GM15510 (cell line): ENCODE data around the gene HDLBP.

Source experiments
- POLR2A ChIP-seq: IDR thresholded peaks from 3 replicates; pipeline ENCODE4 v1.6.1; 2011; ENCODE audit warnings: borderline replicate concordance; ENCODE audit not compliant: insufficient read length; ENCODE audit errors: extremely low read depth

The HDLBP gene

DNA sequence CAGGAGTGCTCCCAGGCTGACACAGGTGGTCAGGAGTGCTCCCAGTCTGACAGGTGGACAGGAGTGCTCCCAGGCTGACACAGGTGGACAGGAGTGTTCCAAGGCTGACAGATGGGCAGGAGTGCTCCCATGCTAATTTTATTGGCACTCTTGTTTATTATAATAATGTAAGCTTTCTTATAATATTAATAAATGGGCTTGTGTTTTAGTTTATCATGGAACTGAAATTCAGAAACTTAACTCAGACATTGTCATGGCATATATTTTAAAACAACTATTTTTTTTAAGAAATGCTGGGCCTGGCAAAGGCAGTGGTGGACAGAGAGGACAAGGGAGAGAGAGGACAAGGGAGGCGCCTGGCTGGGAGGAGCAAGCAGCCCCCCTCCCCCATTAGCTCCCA is 108.3 kb downstream of the HDLBP start:
- no peak for TF ChIP-seq POLR2A

GRCh38 chr2:241205086-241205485 is 110.4 kb downstream of the HDLBP start:
- TF ChIP-seq POLR2A: no peak

DNA sequence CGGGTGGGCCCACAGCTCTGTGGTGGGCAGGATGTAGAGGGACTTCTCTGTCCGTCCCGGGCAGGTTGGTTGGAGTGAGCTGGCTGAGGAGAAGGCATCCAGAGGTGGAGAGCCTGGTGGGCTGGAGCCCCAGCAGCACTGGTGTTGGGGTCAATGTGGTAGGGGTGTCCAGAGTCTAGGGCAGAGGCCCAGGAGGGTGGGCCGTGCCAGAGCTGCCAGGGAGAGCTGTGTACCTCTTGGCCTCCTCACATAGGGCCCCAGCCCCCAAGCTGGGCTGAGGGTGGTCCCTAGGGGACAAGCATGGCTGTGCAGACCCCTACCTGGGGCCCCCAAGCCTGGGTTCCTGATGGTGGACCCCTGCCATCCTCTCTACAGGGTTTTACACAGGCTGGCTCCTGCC is 111.0 kb downstream of the HDLBP start:
- TF ChIP-seq POLR2A: no peak

DNA sequence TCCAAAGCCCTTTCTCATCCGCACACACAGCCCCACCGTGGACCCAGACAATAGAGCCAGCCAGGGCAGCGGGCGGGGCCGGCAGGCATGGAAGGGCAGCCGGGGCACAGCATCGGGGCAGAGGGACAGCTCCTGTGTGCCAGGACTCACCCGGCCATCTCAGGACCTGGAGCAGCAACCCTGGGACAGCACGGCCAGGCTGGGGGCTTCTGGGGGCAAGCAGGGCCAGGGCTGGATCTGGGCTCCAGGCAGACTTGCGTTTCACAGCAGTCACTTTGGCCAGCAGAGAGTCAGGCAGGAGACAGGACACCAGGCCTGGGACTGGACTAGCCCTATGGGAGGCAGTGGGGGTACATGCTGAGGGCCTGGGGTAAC is 111.5 kb downstream of the HDLBP start:
- no peak for TF ChIP-seq POLR2A

DNA sequence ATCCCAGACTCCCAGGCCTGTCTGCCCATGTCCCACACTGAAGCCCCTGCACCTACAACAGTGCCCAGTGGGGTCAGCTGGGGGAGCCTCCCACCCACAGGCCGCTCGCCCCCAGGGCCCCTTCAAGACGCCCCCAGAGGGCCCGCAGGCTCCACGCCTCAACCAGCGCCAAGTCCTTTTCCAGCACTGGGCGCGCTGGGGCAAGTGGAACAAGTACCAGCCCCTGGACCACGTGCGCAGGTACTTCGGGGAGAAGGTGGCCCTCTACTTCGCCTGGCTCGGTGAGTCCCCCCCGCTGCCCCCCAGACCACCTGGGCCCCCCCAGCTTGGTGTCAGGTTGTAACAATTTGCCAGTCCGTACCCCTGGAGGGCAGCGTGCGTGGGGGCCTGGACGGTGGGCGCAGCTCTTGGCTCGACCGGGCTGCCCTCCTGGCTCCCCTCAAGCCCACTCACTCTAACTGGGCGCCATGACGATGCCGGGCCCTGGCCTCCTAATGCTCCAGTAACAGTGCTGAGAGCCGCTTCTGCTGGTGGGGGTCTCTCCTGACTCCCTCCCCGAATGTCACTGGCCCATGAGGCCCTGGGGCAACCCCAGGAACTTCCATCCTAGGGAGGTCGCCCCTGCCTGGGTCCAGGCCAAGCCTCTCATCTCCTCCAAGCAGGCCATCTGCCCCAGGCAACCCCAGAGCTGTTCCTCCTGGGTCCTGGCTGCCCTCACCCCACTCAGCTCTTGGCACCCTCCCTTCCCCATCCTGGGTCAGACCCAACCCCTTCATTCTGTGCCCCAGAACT is 112.1 kb downstream of the HDLBP start:
- no peak for TF ChIP-seq POLR2A

DNA sequence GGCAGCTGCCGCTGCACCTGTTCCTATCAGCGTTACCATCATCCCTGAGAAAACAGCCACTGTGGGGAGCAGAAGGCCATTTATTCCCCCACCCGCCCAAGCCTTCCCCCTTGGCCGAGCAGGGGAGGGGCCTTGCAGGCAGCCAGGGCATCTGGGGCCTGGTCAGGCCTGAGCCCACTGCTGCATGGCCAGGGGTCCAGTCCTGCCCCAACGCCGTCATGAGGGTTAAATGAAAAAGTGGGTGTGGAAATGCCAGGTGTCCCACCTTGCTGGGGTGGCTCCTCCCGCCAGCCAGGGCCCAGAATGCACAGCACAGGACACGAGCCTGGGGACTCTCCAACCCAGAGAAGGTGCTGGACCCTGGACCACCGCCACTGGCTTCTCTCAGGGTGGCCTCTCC is 112.8 kb downstream of the HDLBP start:
- no peak for TF ChIP-seq POLR2A

DNA sequence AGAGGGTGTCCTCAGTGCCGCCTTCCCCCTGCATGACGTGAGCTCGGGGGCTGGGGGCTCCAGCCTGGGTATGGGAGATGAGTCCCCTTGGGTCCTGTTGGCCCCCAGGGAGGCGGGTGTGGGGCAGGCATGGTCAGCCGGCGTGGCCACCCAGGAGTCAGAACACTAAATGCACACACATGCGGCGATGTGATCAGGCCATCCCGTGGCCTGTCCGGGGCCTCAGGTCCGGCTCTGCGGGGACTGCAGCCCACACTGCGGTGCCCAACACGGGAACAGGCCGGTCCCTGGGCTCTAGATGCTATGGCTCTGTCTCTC is 113.2 kb downstream of the HDLBP start:
- TF ChIP-seq POLR2A: no peak

DNA sequence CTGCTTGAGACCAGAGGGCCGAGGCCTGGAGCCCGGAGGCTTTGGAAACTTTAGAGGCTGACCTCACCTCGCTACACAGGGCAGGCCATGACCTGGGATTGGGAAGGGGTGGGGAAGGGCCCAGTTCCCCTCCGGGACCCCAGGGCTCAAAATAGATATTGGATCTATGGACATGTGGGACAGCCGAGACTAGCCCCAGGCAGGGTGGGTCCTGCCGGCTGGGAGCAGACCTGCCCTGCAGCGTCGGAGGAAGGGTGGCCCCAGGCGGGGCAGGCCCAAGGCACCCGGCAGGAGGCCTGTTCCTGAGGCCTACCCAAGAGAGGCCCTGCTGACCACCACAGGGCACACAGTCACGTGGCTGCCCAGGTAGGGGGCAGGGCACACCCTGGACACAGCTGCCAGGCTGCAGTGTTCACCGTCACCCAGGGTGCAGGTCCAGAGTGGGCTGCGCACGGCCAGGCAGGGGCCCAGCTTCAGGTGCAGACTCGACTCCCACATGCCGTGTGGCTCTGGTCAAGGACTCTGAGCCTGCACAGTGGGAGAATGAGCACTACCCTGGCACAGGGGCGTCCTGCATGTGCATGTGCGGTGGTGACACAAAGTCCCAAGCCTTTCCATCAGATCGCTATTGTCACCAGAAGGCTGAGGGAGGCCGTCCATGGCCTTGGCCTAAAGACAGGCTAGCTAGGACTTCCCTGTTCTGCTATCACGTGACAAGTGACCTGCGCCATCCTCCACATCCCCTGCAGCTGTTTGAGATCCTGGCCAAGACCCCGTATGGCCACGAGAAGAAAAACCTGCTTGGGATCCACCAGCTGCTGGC is 113.8 kb downstream of the HDLBP start:
- no peak for TF ChIP-seq POLR2A

GRCh38 chr2:241200822-241201395 is 114.6 kb downstream of the HDLBP start:
- TF ChIP-seq POLR2A: no peak

GRCh38 chr2:241199897-241200821 is 115.3 kb downstream of the HDLBP start:
- no peak for TF ChIP-seq POLR2A

DNA sequence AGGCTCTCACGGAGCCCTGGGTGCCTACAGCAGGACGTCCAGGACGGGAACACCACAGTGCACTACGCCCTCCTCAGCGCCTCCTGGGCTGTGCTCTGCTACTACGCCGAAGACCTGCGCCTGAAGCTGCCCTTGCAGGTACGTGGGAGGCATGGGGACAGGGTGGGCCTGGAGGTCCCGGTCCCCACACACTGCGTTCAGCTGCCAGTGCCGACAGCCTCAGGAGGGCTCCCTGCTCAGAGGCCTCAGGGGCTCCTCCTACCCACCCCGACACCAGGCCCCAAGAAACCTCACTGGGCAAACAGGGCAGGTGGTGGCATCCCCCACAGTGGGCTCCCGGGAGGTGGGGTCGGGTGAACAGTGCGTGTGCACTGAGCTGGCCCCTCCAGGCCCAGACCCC is 116.2 kb downstream of the HDLBP start:
- TF ChIP-seq POLR2A: no peak

- no peak for TF ChIP-seq POLR2A
These were observed 116.8 kb downstream of the HDLBP start for GRCh38 chr2:241198381-241199279.

- TF ChIP-seq POLR2A: no peak
These were observed 117.5 kb downstream of the HDLBP start for GRCh38 chr2:241197947-241198346.
